Spleen (tissue), 11 donors: Measurements from ENCODE around the gene METTL25. TPM values are rescaled to one million over a fixed set of nuclear protein-coding genes. Genes with fewer than 3 reads are reported as not detected.

Experiments
- DNase-seq: peaks from one replicate; pipeline ENCODE4 v3.0.0-alpha.2; 2020
- H3K27ac ChIP-seq, 8 donors: fragments of 200-600 bp; sonication (generic) in 7 of 8; 1 replicate in 4 of 8; 2 replicates in 4 of 8; pipeline versions ENCODE4 v1.5.0 to v1.8.0; 2016 to 2021; ENCODE audit warnings: inconsistent platforms in 4 of 8, mild to moderate bottlenecking in 4 of 8, moderate library complexity in 1 of 8
- H3K27me3 ChIP-seq, 7 donors: fragments of 200-600 bp; sonication (generic) in 6 of 7; replicated peaks in 1 of 7; 1 replicate in 4 of 7; 2 replicates in 3 of 7; pipeline versions ENCODE4 v1.5.0 to v1.8.0; 2016 to 2021; ENCODE audit warnings: inconsistent platforms in 3 of 7, mild to moderate bottlenecking in 1 of 7
- H3K36me3 ChIP-seq, 6 donors: fragments of 200-600 bp; sonication (generic) in 5 of 6; 1 replicate in 4 of 6; 2 replicates in 2 of 6; pipeline versions ENCODE4 v1.5.0 to v1.8.0; 2016 to 2021; ENCODE audit warnings: inconsistent platforms in 2 of 6
- H3K4me1 ChIP-seq, 6 donors: fragments of 200-600 bp; sonication (generic) in 5 of 6; 1 replicate in 3 of 6; 2 replicates in 3 of 6; pipeline versions ENCODE4 v1.5.0 to v1.8.0; 2016 to 2021; ENCODE audit warnings: inconsistent platforms in 3 of 6
- H3K4me3 ChIP-seq, 8 donors: fragments of 200-600 bp; sonication (generic) in 7 of 8; 1 replicate in 4 of 8; 2 replicates in 4 of 8; pipeline versions ENCODE4 v1.5.0 to v1.8.0; 2016 to 2021; ENCODE audit warnings: inconsistent platforms in 4 of 8, mild to moderate bottlenecking in 4 of 8, moderate library complexity in 2 of 8
- H3K9me3 ChIP-seq, 8 donors: fragments of 200-600 bp; sonication (generic) in 7 of 8; 1 replicate in 4 of 8; 2 replicates in 4 of 8; pipeline versions ENCODE4 v1.5.0 to v1.8.0; 2016 to 2021; ENCODE audit warnings: inconsistent platforms in 4 of 8
- POLR2A ChIP-seq, 3 donors: fragments of 450-650 bp; IDR thresholded peaks; one replicate each; pipeline ENCODE4 v1.5.1; 2017; ENCODE audit warnings: antibody characterized with exemption in 3 of 3, mild to moderate bottlenecking in 1 of 3
- POLR2AphosphoS5 ChIP-seq, 3 donors: sonication (generic); formaldehyde crosslinking; IDR thresholded peaks; one replicate each; pipeline ENCODE4 v1.5.1; 2017; ENCODE audit warnings: antibody characterized with exemption in 3 of 3
- WGBS, 5 donors: extraction: QIAGEN DNeasy Blood & Tissue Kit in 3 of 5; methylation state at CpG; one replicate each; pipeline versions ENCODE4 v1.1.5 to v1.1.7; 2013 to 2018; 5-methylcytosine and 5-hydroxymethylcytosine counted together
- intact Hi-C: fragments of 100-400 bp; cut with DNase I; formaldehyde crosslinking; loops from one replicate; pipeline ENCODE4 v1.15.0; 2023; ENCODE audit warnings: low total_unique reads
- polyA plus RNA-seq, 3 donors: library from polyadenylated mRNA; stranded (reverse); fragments of 200-250 nt; gene quantifications; one replicate each; pipeline ENCODE4 v1.2.1, GENCODE V29; 2013
- total RNA-seq, 7 donors: library from RNA; depleted of rRNA in 3 of 7; stranded (reverse); fragments of >200 nt in 3 of 7; fragmentation: NEBNext Ultra II Directional in 4 of 7; extraction: Animal tissue kit (Norgen Biotek cat#: 25700) in 4 of 7; gene quantifications; one replicate each; pipeline versions ENCODE4 v1.1.0 to v1.2.1, GENCODE V29; 2016 to 2021
- TF ChIP-seq, protein P1 (sequence below), 11 experiments: fragments of 200-600 bp in 7 of 11; fragments of 450-650 bp in 4 of 11; sonication (generic) in 4 of 11; IDR thresholded peaks in 8 of 11; conservative IDR thresholded peaks in 3 of 11; 1 replicate in 7 of 11; 2 replicates in 4 of 11; pipeline versions ENCODE4 v1.4.0 to v1.8.0; 2016 to 2021; ENCODE audit warnings: antibody characterized with exemption in 11 of 11, inconsistent platforms in 4 of 11, mild to moderate bottlenecking in 1 of 11
- donor health status: healthy with polysubstance abuse.
- donor health status: DM: no; HTN: no; CAD: no; lungs with moderate emphysema.
- donor health status: DM: no; HTN: no; CAD: no.
- donor health status: Bipolar disorder and iron deficiency.
- donor health status: healthy.
- donor health status: DM: no; HTN: no; CAD: no.
- donor health status: DM: yes; HTN: yes; CAD: no.

METTL25 gene
- total and polyA plus RNA-seq, 10 donors: 6.2 to 21.1 (median 17.9) TPM

DNA sequence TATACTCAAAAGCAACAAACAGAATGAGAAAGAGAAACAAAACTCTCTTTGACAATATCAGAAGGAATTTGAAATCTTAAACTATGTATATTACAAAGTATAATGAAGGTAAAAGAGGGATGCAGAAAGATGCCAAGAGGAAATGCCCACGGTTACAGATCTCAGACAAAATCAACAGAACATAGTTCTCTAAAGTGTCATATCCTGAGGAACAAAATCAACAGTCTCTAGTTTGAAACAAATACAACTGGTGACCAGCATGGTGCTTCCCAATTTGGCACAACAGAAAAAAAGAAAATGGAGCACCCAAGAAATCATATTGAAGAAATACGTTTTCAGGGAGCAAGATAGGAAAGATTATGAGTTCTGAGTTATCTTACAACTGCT is 116.5 kb downstream of the METTL25 start:
- H3K36me3 ChIP-seq: peaks cover 0 to 78% (median 9%) of the 10 kb centered on the region in 6 donors
- no peak overlapping the region for H3K4me3 ChIP-seq
- no peaks in the 10 kb centered on the region for H3K4me1 ChIP-seq
- H3K27me3 ChIP-seq: no peaks in the 10 kb centered on the region
- H3K9me3 ChIP-seq: peaks cover 0 to 31% (median 25%) of the 10 kb centered on the region in 8 donors
- no peak for DNase-seq
- TF ChIP-seq, protein P1, sequence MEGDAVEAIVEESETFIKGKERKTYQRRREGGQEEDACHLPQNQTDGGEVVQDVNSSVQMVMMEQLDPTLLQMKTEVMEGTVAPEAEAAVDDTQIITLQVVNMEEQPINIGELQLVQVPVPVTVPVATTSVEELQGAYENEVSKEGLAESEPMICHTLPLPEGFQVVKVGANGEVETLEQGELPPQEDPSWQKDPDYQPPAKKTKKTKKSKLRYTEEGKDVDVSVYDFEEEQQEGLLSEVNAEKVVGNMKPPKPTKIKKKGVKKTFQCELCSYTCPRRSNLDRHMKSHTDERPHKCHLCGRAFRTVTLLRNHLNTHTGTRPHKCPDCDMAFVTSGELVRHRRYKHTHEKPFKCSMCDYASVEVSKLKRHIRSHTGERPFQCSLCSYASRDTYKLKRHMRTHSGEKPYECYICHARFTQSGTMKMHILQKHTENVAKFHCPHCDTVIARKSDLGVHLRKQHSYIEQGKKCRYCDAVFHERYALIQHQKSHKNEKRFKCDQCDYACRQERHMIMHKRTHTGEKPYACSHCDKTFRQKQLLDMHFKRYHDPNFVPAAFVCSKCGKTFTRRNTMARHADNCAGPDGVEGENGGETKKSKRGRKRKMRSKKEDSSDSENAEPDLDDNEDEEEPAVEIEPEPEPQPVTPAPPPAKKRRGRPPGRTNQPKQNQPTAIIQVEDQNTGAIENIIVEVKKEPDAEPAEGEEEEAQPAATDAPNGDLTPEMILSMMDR (IDR thresholded peaks at IDR 0.05 in 8 of 11, conservative IDR thresholded peaks at IDR 0.05 in 3 of 11): no peak
- TF ChIP-seq POLR2AphosphoS5 (IDR thresholded peaks at IDR 0.05) (no peak), POLR2A (IDR thresholded peaks at IDR 0.05) (no peak)
- H3K27ac ChIP-seq: no peak overlapping the region
- WGBS, 5 donors: 71 to 84% (median 74%) methylated on average over 2 of the region's 2 CpGs
- intact Hi-C loops: no loop called here

DNA sequence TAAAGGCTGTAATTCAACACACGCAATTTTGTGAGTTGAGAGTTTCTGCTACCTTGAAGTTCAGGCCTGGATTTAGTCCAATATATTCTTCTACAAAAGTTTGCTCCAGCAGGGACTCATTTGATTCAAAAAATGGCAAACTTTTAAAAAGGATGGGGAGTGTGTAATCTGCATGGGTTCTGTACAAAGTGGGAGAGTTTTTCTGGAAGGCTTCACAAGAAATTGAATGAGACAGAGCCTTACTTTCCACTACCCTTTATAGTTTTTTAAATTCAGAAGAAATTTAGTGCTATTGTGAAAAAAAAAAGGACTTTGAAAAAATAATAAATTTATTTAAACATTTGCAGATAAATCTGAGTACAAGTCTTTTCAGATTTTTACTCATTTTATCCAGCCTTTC is 116.9 kb downstream of the METTL25 start:
- H3K9me3 ChIP-seq: peaks cover 0 to 31% (median 25%) of the 10 kb centered on the region in 8 donors
- 94 to 100% (median 98%) methylated on average over 1 of the region's 1 CpG for WGBS, 5 donors
- H3K27me3 ChIP-seq: no peaks in the 10 kb centered on the region
- H3K27ac ChIP-seq: no peak overlapping the region
- no peak for DNase-seq
- H3K4me1 ChIP-seq: no peaks in the 10 kb centered on the region
- TF ChIP-seq, protein P1 (IDR thresholded peaks at IDR 0.05 in 8 of 11, conservative IDR thresholded peaks at IDR 0.05 in 3 of 11): no peak
- no peak for TF ChIP-seq POLR2A (IDR thresholded peaks at IDR 0.05)
- no peak for TF ChIP-seq POLR2AphosphoS5 (IDR thresholded peaks at IDR 0.05)
- peaks cover 0 to 74% (median 8%) of the 10 kb centered on the region in 6 donors for H3K36me3 ChIP-seq
- no peak overlapping the region for H3K4me3 ChIP-seq
- intact Hi-C loops: no loop called here

DNA sequence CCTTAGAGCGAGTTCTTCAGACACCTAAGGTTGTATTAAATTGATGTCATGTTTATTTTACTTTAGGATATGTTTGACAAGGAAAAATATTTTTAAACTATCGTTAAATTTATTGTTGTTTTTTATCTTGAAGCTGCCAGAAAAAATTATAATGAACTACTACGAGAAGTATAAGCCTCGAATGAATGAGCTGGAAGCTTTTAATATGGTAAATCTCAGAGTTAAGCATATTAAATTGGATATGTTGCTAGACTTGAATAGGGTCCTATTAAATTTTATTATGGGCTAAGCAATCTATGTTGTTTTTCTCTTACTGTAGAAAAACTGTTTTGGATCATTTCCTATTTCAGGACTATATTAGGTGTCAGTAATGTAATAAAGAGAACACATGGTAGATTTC is 118.2 kb downstream of the METTL25 start:
- TF ChIP-seq POLR2A (IDR thresholded peaks at IDR 0.05): no peak
- no peak for TF ChIP-seq POLR2AphosphoS5 (IDR thresholded peaks at IDR 0.05)
- TF ChIP-seq, protein P1 (IDR thresholded peaks at IDR 0.05 in 8 of 11, conservative IDR thresholded peaks at IDR 0.05 in 3 of 11): no peak
- peaks cover 0 to 61% (median 8%) of the 10 kb centered on the region in 6 donors for H3K36me3 ChIP-seq
- intact Hi-C loops: no loop called here
- H3K27ac ChIP-seq: no peak overlapping the region
- peaks cover 0 to 19% (median 17%) of the 10 kb centered on the region in 8 donors for H3K9me3 ChIP-seq
- H3K4me1 ChIP-seq: no peaks in the 10 kb centered on the region
- H3K27me3 ChIP-seq: no peaks in the 10 kb centered on the region
- WGBS, 5 donors: 88 to 93% (median 92%) methylated on average over 4 of the region's 4 CpGs
- H3K4me3 ChIP-seq: no peak overlapping the region
- DNase-seq: no peak

DNA sequence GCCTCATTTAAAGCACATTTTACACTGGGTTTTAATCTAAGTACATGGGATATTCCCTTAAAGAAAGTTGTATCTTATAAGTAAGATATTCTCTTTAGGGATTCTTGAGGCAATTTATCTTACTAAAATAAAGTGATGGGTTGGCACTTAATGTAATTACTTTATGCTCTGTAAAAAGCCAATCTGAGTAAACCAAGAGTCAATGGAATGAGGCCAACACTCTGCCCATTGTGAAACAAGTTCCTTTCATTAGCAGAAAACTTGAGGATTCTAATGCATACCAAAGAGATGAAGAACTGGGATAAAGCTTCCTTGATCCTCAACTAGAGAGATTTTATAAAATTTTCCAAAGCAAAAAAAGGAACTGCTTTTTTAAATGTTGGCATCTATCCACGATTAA is 121.2 kb downstream of the METTL25 start:
- Histone ChIP-seq H3K4me1 (no peaks in the 10 kb centered on the region), H3K4me3 (no peak overlapping the region), H3K27me3 (no peaks in the 10 kb centered on the region), H3K36me3 (peaks cover 0 to 34% (median 6%) of the 10 kb centered on the region in 6 donors), H3K9me3 (peaks cover 0 to 29% (median 23%) of the 10 kb centered on the region in 8 donors), H3K27ac (no peak overlapping the region)
- no peak for TF ChIP-seq POLR2A (IDR thresholded peaks at IDR 0.05)
- TF ChIP-seq POLR2AphosphoS5 (IDR thresholded peaks at IDR 0.05): no peak
- TF ChIP-seq, protein P1 (IDR thresholded peaks at IDR 0.05 in 8 of 11, conservative IDR thresholded peaks at IDR 0.05 in 3 of 11): no peak
- DNase-seq: no peak
- 80 to 88% (median 85%) methylated on average over 1 of the region's 1 CpG for WGBS, 5 donors
- intact Hi-C loops: no loop called here
